ENCODE data around the gene ANP32B.
"Not testable (repeated sequence)": the region's sequence is repeated elsewhere in the genome, so short reads cannot be mapped to it uniquely, and the experiment has no call there.

Gene ANP32B

GRCh38 chr9:97964901-97965300, 18.2 kb upstream of the ANP32B start:
- DNase-seq, result no peak

GRCh38 chr9:97966493-97966892, 16.6 kb upstream of the ANP32B start:
- no peak for DNase-seq

- DNase-seq, result no peak
Observed at GRCh38 chr9:97969014-97969413, 14.1 kb upstream of the ANP32B start.

GRCh38 chr9:97970165-97970564, 13.0 kb upstream of the ANP32B start:
- no peak for DNase-seq

GRCh38 chr9:97972753-97973152, 10.4 kb upstream of the ANP32B start:
- DNase-seq, result no peak

- DNase-seq, result no peak
Observed at GRCh38 chr9:97975376-97975775, 7.8 kb upstream of the ANP32B start.

- DNase-seq, result not testable (repeated sequence)
Observed at GRCh38 chr9:97976633-97977032, 6.5 kb upstream of the ANP32B start.

GRCh38 chr9:97978371-97979130, 4.6 kb upstream of the ANP32B start:
- no peak for DNase-seq

- no peak for DNase-seq
Observed at GRCh38 chr9:97979788-97980478, 3.2 kb upstream of the ANP32B start.

- DNase-seq, result no peak
Observed at GRCh38 chr9:97980479-97980803, 2.7 kb upstream of the ANP32B start.

- no peak for DNase-seq
Observed at GRCh38 chr9:97980918-97981845, 2.0 kb upstream of the ANP32B start.

- DNase-seq, result no peak
Observed at GRCh38 chr9:97981846-97982682, 1.1 kb upstream of the ANP32B start.

- DNase-seq, result peak; percentile 25
Observed at GRCh38 chr9:97983589-97984187, 547 bp downstream of the ANP32B start.

GRCh38 chr9:97984188-97985057, 1.3 kb downstream of the ANP32B start:
- peak; percentile 44 for DNase-seq

GRCh38 chr9:97985058-97985861, 2.1 kb downstream of the ANP32B start:
- DNase-seq, result no peak

- DNase-seq, result no peak
Observed at GRCh38 chr9:97987487-97987886, 4.3 kb downstream of the ANP32B start.

- no peak for DNase-seq
Observed at GRCh38 chr9:97990259-97990658, 7.1 kb downstream of the ANP32B start.

GRCh38 chr9:97991818-97992217, 8.7 kb downstream of the ANP32B start:
- no peak for DNase-seq

- no peak for DNase-seq
Observed at GRCh38 chr9:97992219-97992618, 9.1 kb downstream of the ANP32B start.

- DNase-seq, result no peak
Observed at GRCh38 chr9:97993000-97993399, 9.9 kb downstream of the ANP32B start.
